HG03565 (cell line): ENCODE results near the gene ATF7IP2.
A peak's percentile ranks its signal among the peaks of the same experiment; 100 is the strongest.

Experiments
- ATAC-seq: cut with Tn5 transposase; IDR thresholded peaks from one replicate; pipeline ENCODE4 v1.9.1; 2021; ENCODE audit warnings: mild to moderate bottlenecking, moderate library complexity; ENCODE audit not compliant: unreplicated experiment

The ATF7IP2 gene

GRCh38 chr16:10509534-10510025 is 123.7 kb downstream of the ATF7IP2 start:
- ATAC-seq, result peak; percentile 83

GRCh38 chr16:10510279-10510678 is 124.4 kb downstream of the ATF7IP2 start:
- no peak for ATAC-seq

- no peak for ATAC-seq
These were observed 126.0 kb downstream of the ATF7IP2 start for GRCh38 chr16:10511829-10512228.

- no peak for ATAC-seq
These were observed 128.7 kb downstream of the ATF7IP2 start for GRCh38 chr16:10514369-10515055.

- ATAC-seq, result no peak
These were observed 132.0 kb downstream of the ATF7IP2 start for GRCh38 chr16:10517868-10518267.

- no peak for ATAC-seq
These were observed 132.7 kb downstream of the ATF7IP2 start for GRCh38 chr16:10518479-10519041.

GRCh38 chr16:10519297-10519696 is 133.4 kb downstream of the ATF7IP2 start:
- no peak for ATAC-seq

- no peak for ATAC-seq
These were observed 134.3 kb downstream of the ATF7IP2 start for GRCh38 chr16:10519929-10520868.

GRCh38 chr16:10520869-10521578 is 135.2 kb downstream of the ATF7IP2 start:
- no peak for ATAC-seq

GRCh38 chr16:10521681-10522274 is 135.9 kb downstream of the ATF7IP2 start:
- peak; percentile 51 for ATAC-seq

- ATAC-seq, result no peak
These were observed 137.1 kb downstream of the ATF7IP2 start for GRCh38 chr16:10522966-10523365.

- no peak for ATAC-seq
These were observed 139.5 kb downstream of the ATF7IP2 start for GRCh38 chr16:10525214-10525825.

- ATAC-seq, result no peak
These were observed 141.1 kb downstream of the ATF7IP2 start for GRCh38 chr16:10526962-10527361.

GRCh38 chr16:10528635-10529034 is 142.8 kb downstream of the ATF7IP2 start:
- ATAC-seq, result no peak

- ATAC-seq, result no peak
These were observed 144.2 kb downstream of the ATF7IP2 start for GRCh38 chr16:10529895-10530669.

- ATAC-seq, result no peak
These were observed 144.8 kb downstream of the ATF7IP2 start for GRCh38 chr16:10530685-10531084.

- ATAC-seq, result no peak
These were observed 145.7 kb downstream of the ATF7IP2 start for GRCh38 chr16:10531582-10531981.
